Osteocyte (in vitro differentiated cells): ENCODE measurements around the gene CPA3. TPM values are rescaled to one million over a fixed set of nuclear protein-coding genes. Genes with fewer than 3 reads are reported as not detected.

Experiments used
- DNase-seq: peaks from one replicate; pipeline ENCODE4 v3.0.0; 2021; ENCODE audit warnings: mixed read lengths; ENCODE audit not compliant: unreplicated experiment; ENCODE audit errors: extremely low spot score
- H3K27ac Mint-ChIP-seq: one replicate; pipeline ENCODE4 v1.8.0; 2021; ENCODE audit warnings: mild to moderate bottlenecking, mixed read lengths; ENCODE audit not compliant: unreplicated experiment
- H3K27me3 Mint-ChIP-seq: one replicate; pipeline ENCODE4 v1.8.0; 2021; ENCODE audit warnings: mixed read lengths; ENCODE audit not compliant: unreplicated experiment
- H3K36me3 Mint-ChIP-seq: one replicate; pipeline ENCODE4 v1.8.0; 2021; ENCODE audit warnings: mixed read lengths; ENCODE audit not compliant: unreplicated experiment
- H3K4me1 Mint-ChIP-seq: one replicate; pipeline ENCODE4 v1.8.0; 2021; ENCODE audit warnings: mixed read lengths; ENCODE audit not compliant: unreplicated experiment
- H3K4me3 Mint-ChIP-seq: one replicate; pipeline ENCODE4 v1.8.0; 2021; ENCODE audit warnings: mild to moderate bottlenecking, moderate library complexity, mixed read lengths; ENCODE audit not compliant: unreplicated experiment
- H3K9me3 Mint-ChIP-seq: one replicate; pipeline ENCODE4 v1.8.0; 2021; ENCODE audit warnings: mixed read lengths; ENCODE audit not compliant: unreplicated experiment
- CTCF ChIP-seq: fragments of 200-600 bp; sonication (generic); IDR thresholded peaks from 2 replicates; pipeline ENCODE4 v1.5.0; 2021; ENCODE audit warnings: antibody characterized with exemption, mild to moderate bottlenecking, moderate library complexity
- total RNA-seq: library from RNA; stranded (reverse); gene quantifications from 2 replicates; pipeline ENCODE4 v1.2.1, GENCODE V29; 2021

Gene CPA3
- total RNA-seq, 1 donor from 2014 or later, result not detected

GRCh38 chr3:148820361-148821245 is 44.5 kb upstream of the CPA3 start:
- H3K27ac Mint-ChIP-seq, result no peak overlapping the region
- TF ChIP-seq CTCF, result no peak
- H3K9me3 Mint-ChIP-seq, result peaks cover 4% of the 10 kb centered on the region
- no peak for DNase-seq
- no peaks in the 10 kb centered on the region for H3K36me3 Mint-ChIP-seq
- peaks cover 11% of the 10 kb centered on the region for H3K4me1 Mint-ChIP-seq
- no peak overlapping the region for H3K4me3 Mint-ChIP-seq
- peaks cover 4% of the 10 kb centered on the region for H3K27me3 Mint-ChIP-seq

GRCh38 chr3:148823026-148823425 is 42.1 kb upstream of the CPA3 start:
- peaks cover 10% of the 10 kb centered on the region for H3K4me1 Mint-ChIP-seq
- H3K27ac Mint-ChIP-seq, result no peak overlapping the region
- DNase-seq, result no peak
- peaks cover 4% of the 10 kb centered on the region for H3K27me3 Mint-ChIP-seq
- TF ChIP-seq CTCF, result no peak
- no peak overlapping the region for H3K4me3 Mint-ChIP-seq
- H3K9me3 Mint-ChIP-seq, result peaks cover 4% of the 10 kb centered on the region
- no peaks in the 10 kb centered on the region for H3K36me3 Mint-ChIP-seq

- peaks cover 4% of the 10 kb centered on the region for H3K9me3 Mint-ChIP-seq
- no peaks in the 10 kb centered on the region for H3K27me3 Mint-ChIP-seq
- no peak for TF ChIP-seq CTCF
- H3K36me3 Mint-ChIP-seq, result no peaks in the 10 kb centered on the region
- DNase-seq, result no peak
- H3K27ac Mint-ChIP-seq, result no peak overlapping the region
- H3K4me3 Mint-ChIP-seq, result no peak overlapping the region
- peaks cover 1% of the 10 kb centered on the region for H3K4me1 Mint-ChIP-seq
These were observed 39.6 kb upstream of the CPA3 start for GRCh38 chr3:148825476-148825875.

- no peaks in the 10 kb centered on the region for H3K9me3 Mint-ChIP-seq
- H3K27ac Mint-ChIP-seq, result no peak within 1 kb of the TSS
- no peaks in the 10 kb centered on the region for H3K36me3 Mint-ChIP-seq
- no peaks in the 10 kb centered on the region for H3K27me3 Mint-ChIP-seq
- H3K4me1 Mint-ChIP-seq, result no peaks in the 10 kb centered on the region
- no peak within 1 kb of the TSS for H3K4me3 Mint-ChIP-seq
- TF ChIP-seq CTCF, result no peak
- DNase-seq, result no peak
These were observed 37.5 kb upstream of the CPA3 start, which contains the start of gene CPB1 for GRCh38 chr3:148827585-148827984. Gene CPB1 (plus strand): TSS chr3:148827811. CDS start chr3:148827824, 13 bp downstream.

- Mint-ChIP-seq H3K4me3 (no peak overlapping the region), H3K9me3 (no peaks in the 10 kb centered on the region), H3K36me3 (no peaks in the 10 kb centered on the region), H3K27me3 (no peaks in the 10 kb centered on the region), H3K4me1 (no peaks in the 10 kb centered on the region), H3K27ac (no peak overlapping the region)
- no peak for TF ChIP-seq CTCF
- no peak for DNase-seq
These were observed 36.9 kb upstream of the CPA3 start for GRCh38 chr3:148828136-148828690.
